NCI-H1092 (cell line): ENCODE results near the gene UROC1.

ENCODE experiments used
- DNase-seq: peaks from one replicate; lab custom pipeline; 2025; lab: John Stamatoyannopoulos, UW

Gene UROC1

DNA sequence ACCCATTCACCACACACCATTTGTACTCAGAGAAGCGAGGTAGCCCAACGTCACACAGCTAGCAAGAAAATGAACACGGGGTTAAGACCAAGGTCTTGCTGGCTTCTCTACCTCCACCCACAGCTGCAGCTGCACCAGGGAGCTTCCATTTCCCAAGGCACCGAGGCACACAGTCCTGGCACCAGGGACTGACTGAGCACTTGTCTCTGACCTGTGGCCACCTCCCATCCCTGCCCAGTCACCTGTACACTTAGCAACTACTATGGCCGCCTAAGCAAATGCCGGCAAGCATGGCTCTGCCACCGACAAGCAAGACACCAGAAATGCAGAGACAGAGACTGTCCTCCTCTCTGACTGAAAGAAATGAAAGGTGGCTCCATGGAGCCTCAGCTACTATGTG lies 57.2 kb downstream of the UROC1 start:
- DNase-seq: no peak

DNA sequence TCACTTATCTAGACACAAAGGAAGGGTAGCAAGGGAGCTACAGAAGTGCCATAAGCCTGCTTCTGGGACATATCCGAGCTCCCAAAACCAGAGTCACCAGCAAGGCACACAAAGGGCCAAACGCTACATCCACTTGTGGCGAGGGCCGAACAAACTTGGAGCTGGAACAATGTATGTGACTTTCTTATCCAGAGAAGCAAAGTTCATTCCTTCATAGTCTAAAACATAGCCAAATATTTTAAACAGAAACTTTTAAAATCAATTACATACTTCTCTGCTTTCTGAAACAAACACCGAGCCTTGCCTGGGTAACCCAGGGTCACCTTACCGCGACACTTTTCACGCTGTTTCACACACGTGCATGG lies 57.8 kb downstream of the UROC1 start:
- DNase-seq: no peak

DNA sequence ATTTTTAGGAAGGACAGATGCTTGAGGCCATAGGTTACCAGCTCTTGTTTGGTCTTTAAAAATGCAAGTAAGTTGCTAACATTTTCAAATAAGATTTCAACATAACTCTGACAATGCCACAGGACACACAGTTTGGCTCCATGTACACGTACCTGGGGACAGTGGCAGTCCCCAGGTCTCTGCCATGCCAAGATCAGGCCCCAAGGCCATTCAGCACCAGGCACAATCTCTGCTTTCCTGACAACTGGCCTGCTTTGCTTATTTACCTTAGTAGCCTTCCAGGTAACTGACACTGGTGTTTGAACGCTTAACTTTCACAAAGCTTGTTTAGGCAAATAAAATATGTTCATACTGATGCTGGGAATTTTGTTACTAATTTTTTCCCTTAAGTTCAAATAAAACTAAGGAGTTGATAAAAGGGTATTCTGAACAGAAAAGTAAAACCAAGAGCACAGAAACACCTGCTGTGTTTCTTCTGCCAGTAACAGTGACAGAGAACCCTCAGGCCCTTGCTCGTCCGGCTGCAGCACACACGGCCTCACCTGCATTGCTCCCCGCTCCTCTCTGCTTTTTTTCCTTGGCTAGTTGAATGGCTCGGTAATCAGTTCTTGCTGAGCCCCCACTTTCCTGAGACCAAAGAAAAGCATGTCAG lies 58.3 kb downstream of the UROC1 start:
- no peak for DNase-seq

DNA sequence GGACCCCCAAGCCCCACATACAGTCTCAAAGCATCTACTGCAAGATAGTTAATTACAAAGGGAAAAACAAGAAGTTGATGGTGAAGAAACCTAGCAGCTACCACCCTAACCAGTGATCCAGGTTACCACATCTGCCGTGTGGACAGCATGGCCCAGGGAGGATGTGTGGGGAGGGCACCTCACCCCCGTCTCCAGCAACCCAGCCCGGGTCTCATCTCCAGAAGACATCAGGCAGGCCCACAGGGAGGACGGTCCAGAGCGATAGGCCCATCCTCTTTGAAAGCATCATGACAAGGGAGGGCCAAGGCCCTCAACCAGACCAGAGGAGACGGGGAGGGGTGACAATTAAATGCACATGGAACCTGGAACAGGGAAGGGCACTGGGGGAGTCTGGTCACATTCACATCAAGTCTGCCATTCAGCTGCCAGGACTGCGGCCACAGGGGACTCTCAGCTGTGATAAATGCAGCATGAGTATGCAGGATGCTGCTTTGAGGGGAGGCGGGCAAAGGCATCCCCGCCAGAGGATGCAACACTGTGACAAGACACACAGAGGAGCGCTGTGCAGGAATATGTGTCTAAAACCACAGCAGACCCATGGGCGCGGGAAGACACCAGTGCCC lies 60.7 kb downstream of the UROC1 start:
- no peak for DNase-seq

DNA sequence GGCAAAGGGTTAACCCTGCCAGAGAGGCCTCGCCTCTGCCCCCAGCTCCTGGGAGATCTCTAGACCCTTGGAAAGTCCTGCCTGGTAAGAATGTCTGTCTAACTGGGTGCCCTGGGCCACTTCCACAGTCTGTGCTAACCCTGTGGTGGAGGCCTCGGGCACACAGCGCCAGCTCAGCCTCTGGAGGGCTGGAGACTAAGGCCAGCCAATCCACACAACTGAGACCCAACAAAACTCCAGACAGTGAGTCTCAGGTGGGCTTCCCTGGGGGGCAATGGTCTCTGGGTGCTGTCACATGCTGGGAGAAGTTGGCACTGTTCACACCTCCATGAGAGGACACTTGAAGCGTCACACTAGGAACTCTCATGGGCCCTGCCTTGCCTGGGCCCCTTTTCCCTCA lies 61.4 kb downstream of the UROC1 start:
- no peak for DNase-seq

DNA sequence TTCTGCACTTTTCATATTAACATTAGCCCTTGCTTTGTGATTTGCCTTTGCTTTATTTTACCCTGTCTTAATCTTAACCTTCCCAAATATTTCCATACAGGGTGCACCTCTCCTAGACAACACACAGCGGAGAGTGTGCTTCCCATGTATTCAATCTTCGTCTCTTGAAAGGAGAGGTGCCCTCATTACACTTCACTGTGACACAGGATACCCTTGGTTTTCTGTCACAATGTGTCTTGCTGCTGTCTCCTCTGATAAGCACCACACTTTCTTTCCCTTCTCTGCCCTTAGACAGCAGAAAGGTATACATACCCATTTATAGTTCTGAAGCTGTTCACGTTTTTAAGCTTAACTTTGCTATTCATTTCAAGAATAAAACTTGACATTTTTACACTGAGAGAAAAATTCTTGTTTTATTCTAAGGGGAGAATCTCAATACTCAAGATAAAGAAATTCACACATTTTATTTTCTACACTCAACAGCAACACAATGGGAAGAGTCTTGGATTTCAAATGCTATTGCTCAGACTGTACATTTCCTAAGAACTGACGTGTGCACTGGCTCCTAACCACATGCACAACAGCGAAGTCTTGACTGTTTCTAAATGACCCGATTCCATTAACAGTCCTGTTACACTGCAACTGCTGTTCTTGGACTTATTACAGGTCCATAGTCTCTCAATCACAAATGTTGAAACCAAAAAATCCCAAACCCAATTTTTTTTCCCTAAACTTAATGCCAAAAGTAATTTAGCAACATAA lies 63.0 kb downstream of the UROC1 start:
- DNase-seq: no peak

DNA sequence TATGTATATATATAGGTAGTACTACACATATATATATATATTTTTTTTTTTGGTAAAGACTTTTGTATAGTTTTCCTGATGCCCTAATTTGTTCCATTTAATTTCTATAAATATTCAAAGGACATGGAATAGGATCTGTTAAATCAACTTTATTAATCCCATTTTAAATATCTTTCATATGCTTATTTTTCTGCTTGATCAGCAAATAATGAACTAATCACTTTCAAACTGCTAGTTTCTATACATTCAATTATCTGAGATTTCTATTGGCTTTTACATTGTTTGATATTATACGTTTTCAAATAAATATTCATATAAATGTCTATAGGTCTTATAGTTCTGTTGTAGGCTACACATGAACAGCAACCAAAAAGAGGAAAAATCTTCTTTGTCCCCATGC lies 63.5 kb downstream of the UROC1 start:
- DNase-seq: no peak

DNA sequence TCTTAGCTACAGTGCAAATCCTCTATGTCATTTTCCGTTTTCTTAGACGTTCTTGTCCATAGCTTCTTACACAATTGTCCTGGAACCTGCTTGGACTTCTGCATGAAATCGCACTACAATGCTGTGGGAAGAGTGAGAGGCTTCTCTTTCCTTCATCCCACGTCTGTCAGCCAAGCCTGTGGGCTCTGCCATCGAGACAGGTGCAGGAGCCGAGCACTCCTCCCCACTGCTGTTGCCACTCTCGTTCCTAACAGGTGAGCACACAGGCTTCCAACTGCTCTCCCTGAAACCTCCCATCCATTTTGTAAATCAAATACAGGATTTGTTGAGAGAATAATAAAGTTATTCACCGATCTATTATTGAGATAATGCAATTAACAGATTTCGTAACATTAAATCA lies 65.4 kb downstream of the UROC1 start:
- DNase-seq: no peak

DNA sequence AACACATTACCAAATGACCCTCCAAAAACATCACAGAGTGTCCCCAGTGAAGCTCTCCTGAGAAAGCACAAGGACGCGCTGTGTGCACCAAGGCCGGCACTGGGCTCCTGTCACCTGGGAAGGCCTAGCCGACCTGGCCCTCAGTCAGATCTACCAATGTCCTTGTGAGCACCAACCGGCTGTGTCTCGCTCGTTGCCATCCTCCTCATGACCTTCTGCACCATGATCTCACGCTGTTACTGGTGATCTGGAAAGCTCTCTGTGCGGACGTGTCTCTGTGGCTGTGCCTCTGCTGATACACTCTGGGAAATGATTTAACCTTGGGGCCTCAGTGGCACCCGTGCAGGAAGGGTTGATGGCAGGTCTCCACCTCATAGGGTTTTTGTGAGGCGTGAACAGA lies 66.1 kb downstream of the UROC1 start:
- no peak for DNase-seq

DNA sequence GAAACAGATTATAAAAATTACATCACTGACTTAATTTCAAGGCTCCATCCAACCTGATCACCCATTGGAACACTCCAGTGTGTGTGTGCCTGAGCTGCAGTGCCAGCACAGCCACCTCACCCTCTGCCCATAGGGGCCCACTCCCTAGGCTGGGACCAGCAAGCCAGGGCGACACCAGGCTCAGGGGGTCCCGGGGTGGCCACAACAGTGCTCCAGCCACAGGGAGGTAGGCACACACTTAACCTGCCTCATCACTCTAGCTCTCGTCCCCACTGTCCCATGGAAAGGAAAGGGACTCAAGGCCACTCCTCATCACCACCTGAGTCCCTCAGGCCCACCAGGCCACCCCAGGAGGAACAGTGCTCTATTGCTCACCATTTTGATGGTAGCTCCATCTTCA lies 66.8 kb downstream of the UROC1 start:
- DNase-seq: no peak

DNA sequence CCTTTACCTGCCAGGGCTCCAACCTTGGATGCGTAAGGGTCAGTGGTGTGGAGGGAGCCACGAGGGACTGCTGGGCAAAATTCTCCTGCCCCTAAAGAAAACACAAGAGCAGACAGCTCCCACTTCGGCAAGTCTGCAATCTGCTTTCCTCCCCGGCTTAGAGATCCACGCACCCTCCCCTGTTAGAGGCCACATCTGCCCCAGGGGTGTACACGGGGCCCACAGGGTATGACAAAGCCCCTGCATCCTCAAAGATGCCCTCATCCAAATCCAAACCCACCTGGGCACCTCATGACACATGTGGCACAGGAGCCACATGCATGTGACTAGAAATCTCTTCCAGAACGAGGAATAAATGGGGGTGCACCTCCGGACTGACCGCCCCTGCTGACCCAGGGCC lies 67.4 kb downstream of the UROC1 start:
- DNase-seq: no peak

DNA sequence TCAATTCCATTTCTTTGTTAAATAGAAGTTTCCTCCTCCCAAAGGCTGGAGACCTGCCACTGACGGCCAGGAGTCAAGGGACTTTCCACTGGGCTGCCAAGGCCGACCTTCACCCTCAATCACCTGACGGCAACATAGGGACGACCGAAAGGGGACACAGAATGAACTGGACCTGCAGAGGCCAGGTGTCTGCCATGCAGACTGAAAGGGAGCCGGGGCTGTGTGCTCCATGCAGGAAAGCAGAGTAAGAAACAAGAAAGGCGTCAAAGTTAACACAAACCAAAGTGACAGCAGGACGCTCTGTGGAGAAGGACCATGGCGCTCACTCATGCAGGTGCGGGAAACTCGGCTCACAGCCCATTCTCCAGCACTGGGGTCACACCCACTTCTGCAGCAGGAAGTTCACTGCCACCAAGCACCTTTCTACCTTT lies 67.9 kb downstream of the UROC1 start:
- no peak for DNase-seq

DNA sequence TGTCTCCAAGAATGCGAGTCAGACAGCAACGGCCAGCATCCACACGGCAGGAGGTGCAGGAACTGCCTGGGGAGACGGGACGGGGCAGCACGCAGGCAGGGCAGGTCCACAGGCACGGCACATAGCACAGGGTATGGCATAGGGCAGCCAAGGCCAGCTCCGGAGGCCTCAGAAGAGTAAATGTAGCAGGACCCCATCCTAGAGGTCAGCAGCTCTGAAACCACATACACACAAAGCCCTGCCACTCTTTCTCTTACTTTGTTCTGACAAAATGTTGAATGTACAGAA lies 68.7 kb downstream of the UROC1 start:
- DNase-seq: no peak

DNA sequence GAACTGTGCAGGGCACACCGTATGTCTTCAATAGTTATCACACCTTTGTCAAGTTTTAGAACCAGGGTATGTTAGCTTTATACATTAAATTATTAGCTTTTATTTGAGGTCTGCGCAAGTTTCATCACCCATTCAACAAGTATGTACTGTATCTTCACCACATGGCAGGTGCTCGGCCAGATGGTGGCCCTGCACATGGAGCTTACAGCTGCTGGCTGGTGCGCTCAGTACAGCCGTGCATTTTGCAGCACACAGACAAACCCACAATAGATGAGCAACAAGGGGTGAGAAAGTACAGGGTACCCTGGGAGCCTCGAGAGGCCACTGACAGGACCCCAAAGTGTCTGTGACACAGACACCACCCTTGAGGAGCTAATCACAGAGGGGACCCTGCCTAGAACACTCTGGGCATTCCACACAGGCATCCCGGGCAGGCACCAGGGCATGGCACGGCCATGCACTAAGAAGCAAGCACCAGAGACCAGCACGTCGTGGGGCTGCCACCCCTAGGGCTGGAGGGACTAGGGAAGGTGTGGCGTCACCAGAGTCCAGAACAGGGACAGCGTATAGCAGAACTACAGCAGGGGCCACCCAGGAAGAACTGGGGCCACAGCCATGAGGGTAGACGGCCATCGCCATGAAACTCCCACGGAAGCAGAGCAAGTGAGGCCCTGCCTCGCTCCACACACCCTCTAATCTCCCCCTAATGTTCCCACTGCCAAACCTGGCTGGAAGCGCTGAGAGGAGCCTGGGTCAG lies 69.3 kb downstream of the UROC1 start:
- DNase-seq: no peak

DNA sequence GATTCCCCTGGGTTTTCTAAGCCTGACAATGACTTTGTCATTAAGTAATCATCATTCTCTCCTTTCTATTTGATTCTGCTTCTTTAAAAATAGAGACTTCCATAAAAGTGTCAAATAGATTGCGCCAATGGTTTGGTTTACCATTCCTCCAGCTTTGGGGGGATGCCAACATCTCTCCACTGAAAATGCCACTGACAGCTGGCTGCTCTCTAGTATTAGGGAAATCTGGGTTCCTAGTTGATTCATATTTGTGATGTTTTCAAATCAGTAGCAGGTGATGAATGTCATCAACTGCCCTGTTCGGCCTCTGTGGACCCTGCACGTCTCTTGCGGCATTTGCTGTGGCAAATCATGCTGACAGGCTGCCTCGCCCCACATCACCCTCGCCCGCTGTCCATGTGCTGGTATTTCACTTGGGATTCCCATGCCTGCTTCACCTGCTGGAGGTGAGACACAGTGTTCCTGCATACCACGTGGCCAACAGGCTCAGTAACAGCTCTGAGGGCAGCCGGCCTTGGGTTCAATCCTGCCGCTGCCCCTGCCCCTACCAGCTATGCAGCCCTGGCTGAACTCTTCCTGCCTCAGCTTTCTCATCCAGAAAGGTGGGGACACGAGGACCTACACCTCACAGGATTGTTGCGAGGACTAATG lies 70.0 kb downstream of the UROC1 start:
- DNase-seq: no peak

DNA sequence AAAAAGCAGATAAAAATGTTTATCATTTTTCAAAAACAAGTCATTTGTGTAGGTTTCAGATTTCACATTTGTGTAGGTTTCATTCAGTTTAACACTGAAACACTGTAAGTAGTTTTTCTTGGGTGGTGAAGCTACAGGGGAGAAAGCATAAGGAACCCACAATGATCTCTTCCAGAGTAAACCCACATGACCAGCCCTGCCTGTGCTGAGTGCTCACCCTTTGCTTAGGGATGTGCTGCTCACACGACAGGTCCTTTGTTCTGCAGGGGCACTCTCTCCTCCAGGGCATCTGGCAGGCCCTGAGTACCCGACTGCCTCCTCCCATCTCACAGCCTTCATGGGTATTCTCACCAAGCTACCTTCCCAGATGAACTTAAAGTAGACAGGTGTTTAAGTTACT lies 70.8 kb downstream of the UROC1 start:
- no peak for DNase-seq

DNA sequence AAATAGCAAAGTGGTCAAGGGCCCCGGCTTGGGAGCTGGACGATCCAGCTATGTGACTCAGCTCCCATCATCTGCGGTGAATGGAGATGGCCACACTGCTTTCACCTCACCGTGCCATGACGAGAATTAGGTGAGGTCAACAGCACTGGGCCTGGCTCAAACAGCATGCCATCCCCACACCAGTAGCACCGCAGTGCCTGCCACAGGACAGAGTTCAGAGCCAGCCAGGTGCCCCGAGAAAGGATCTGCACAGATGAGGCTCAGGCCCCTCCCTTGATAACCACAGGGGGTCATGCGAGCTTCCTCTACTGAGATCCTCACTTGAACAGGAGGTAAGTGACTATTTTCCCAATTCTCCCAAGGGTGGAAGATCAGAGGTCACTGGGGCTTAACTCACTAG lies 71.3 kb downstream of the UROC1 start:
- no peak for DNase-seq

DNA sequence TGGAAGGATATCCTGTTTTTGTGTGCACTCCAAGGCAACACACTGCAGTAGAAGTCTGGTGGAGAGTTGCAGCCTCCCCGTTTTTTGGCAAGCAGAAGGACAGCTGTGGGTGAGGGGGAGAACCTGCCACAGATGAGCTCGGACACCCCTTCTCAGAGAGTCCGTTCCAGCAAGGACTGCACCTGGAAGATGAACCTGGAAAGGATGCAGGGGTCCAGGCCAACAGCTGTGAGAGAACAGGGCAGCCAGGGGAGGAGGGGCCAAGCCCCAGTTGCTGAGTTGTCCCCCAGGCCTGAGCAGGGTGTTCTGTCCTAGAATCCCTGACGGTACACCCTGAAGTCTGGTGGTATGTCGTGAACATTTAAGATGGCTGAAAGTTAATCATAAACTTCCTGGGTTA lies 72.1 kb downstream of the UROC1 start:
- DNase-seq: no peak

DNA sequence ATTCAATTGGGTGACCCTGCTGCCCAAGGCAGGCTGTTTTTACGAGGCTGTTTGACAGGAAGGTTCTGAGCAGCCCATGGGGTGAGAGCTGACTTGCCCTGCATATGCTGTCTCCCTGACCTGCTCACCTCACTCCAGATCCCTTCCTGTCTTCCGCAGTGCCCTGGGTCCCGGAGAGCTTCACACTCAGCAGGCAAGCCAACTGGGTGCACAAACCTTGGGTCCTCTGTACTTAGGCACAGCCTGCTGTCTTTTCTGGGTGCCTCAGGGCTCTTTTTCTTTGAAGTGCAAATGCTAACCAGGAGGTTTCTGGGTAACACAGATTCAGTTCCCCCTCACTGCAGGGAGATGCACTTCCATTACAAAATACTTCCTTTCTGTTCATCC lies 74.7 kb downstream of the UROC1 start:
- DNase-seq: no peak

DNA sequence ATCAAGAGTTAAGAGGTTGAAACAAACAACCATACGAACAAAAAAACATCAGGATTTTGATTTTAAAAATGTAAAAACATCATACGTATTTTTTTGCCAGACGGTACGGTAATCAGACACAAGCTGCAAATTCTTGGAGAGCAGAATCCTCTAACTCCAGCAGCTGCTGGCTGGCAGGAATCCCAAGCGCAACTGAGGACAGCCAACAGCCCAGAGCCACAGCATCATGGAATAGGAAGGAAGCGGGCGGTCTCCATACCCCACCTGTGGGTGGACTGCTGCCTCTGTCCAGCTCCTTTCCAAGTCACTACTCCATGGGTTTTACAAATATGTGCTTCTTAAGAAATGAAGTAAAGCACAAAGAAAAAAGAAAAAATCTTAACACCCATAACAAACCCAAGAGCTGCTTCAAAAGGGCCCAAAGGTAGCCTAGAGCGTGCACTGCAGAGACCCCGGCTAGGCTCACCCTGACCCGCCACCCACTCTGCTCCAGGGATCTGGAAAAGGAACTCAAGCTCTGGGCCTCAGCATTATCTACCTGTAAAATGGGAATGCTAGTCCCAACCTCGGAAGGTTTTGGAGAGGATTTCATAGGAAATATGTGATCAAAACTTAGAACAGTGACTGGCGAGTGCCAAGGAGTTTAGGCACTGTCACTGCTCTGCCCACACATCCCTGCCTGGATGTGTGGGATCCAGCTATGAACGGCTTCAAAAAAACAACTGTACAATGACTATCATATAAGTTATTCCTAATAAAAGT lies 75.3 kb downstream of the UROC1 start:
- no peak for DNase-seq

DNA sequence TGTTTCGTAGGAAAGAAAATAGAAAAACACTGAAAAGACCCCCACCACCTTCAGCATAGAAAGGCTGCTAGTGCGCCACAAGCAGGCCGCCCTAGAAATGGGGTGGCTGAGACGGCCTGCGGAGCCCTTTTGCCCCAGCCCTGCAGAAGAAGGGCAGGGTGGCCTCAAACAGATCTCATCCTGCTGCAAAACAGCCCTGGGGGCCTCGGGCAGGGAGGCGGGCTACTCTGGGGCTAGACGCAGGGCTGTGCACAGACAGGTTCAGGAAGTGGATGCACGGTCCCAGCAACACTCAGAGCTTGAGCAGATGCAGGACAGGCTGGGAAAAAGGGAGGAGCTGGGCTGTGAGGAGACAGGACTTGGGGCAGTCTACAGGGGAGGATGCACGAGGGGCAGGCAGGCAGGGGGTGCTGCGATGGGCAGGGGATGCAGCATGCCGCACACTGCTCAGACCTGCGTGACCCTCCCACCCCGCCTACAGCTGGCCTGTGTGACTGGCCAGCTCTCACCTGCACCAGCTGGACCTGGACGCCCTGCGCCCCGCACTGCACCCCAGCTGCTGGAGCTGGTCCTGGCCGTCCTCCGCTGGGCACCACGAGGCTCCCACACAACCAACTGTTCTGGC lies 76.2 kb downstream of the UROC1 start:
- no peak for DNase-seq

DNA sequence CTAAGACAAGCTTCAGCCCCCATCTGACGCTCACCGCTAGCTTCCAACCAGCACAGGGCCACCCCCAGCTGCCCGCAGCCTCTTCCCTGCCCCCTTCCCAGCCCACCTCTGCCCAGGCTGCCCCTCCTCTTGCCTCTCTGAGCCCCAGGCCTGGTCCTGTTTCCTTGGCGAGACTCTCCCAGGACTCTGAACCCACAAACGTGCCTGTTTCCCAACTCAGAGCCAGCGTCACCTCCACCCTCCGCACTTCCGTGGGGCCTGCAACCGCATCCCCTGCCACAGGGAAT lies 76.9 kb downstream of the UROC1 start:
- no peak for DNase-seq
